B cell (primary cell): ENCODE measurements around the gene RCSD1. TPM values are rescaled to one million over a fixed set of nuclear protein-coding genes. Genes with fewer than 3 reads are reported as not detected.

Experiments used
- ATAC-seq: fragments of 200-7000 bp; cut with Tn5 transposase; one replicate; pipeline ENCODE4 v1.10.0; 2021; ENCODE audit warnings: low read depth, mild to moderate bottlenecking, moderate number of reproducible peaks, moderate library complexity
- CTCF ChIA-PET: fragments of 350-600 bp; sonication (Branson Sonifier 250); formaldehyde crosslinking; loops from one replicate; lab custom pipeline; 2021; ENCODE audit warnings: antibody characterized with exemption, inconsistent platforms; lab: Charles Lee
- POLR2A ChIA-PET: fragments of 350-600 bp; sonication (Branson Sonifier 250); formaldehyde crosslinking; loops from one replicate; lab custom pipeline; 2021; ENCODE audit warnings: antibody characterized with exemption; lab: Charles Lee
- DNase-seq: peaks from one replicate; pipeline ENCODE4 v3.0.0; 2013
- H2AFZ ChIP-seq: 2 replicates; pipeline ENCODE4 v1.6.1; 2012; ENCODE audit warnings: mild to moderate bottlenecking, low read depth, low read length; ENCODE audit not compliant: insufficient read depth, poor library complexity, severe bottlenecking
- H3K27ac ChIP-seq, 2 donors: 1 replicate in 1 of 2; 2 replicates in 1 of 2; pipeline ENCODE4 v1.5.1; 2012 to 2013; ENCODE audit warnings: low read length in 2 of 2, mild to moderate bottlenecking in 2 of 2, moderate library complexity in 1 of 2
- H3K27me3 ChIP-seq, 4 experiments: fragments of 200-600 bp in 1 of 4; sonication (generic) in 1 of 4; replicated peaks in 1 of 4; 1 replicate in 2 of 4; 2 replicates in 2 of 4; pipeline versions ENCODE4 v1.6.1 to v1.7.0; 2013 to 2016; ENCODE audit warnings: low read length in 3 of 4, mild to moderate bottlenecking in 2 of 4, mixed read lengths in 1 of 4, moderate library complexity in 1 of 4; ENCODE audit not compliant: insufficient read depth in 4 of 4, control insufficient read depth in 3 of 4; ENCODE audit errors: control extremely low read depth in 1 of 4
- H3K36me3 ChIP-seq, 2 experiments: replicated peaks in 1 of 2; 1 replicate in 1 of 2; 2 replicates in 1 of 2; pipeline versions ENCODE4 v1.6.1 to v1.7.1; 2013; ENCODE audit warnings: low read length in 1 of 2; ENCODE audit not compliant: insufficient read depth in 2 of 2, control insufficient read depth in 1 of 2; ENCODE audit errors: control extremely low read depth in 1 of 2, extremely low read depth in 1 of 2
- H3K4me1 ChIP-seq, 2 donors: fragments of 200-600 bp in 1 of 2; sonication (generic) in 1 of 2; 1 replicate in 1 of 2; 2 replicates in 1 of 2; pipeline versions ENCODE4 v1.5.1 to v1.6.1; 2013 to 2017; ENCODE audit warnings: low read length in 2 of 2; ENCODE audit not compliant: control insufficient read depth in 2 of 2, insufficient read depth in 2 of 2
- H3K4me2 ChIP-seq: replicated peaks from 2 replicates; pipeline ENCODE3; 2012; ENCODE audit warnings: mild to moderate bottlenecking, low read depth, low read length; ENCODE audit not compliant: poor library complexity, severe bottlenecking
- H3K4me3 ChIP-seq, 5 experiments: fragments of 200-600 bp in 1 of 5; sonication (generic) in 1 of 5; 1 replicate in 3 of 5; 2 replicates in 2 of 5; pipeline versions ENCODE4 v1.5.1 to v1.7.0; 2011 to 2016; ENCODE audit warnings: low read length in 4 of 5, mild to moderate bottlenecking in 4 of 5, low read depth in 2 of 5, control low read depth in 1 of 5, moderate library complexity in 1 of 5; ENCODE audit not compliant: insufficient read depth in 1 of 5; ENCODE audit errors: control extremely low read depth in 1 of 5, extremely low read depth in 1 of 5
- H3K79me2 ChIP-seq: fragments of 200-600 bp; sonication (generic); one replicate; pipeline ENCODE4 v1.6.0; 2016; ENCODE audit warnings: low read length; ENCODE audit not compliant: control insufficient read depth, insufficient read depth
- H3K9ac ChIP-seq: fragments of 200-600 bp; sonication (generic); 2 replicates; pipeline ENCODE4 v1.6.1; 2017; ENCODE audit warnings: mild to moderate bottlenecking, low read length, moderate library complexity
- H3K9me3 ChIP-seq, 3 donors: one replicate each; pipeline versions ENCODE4 v1.6.1 to v1.7.1; 2013; ENCODE audit warnings: low read length in 2 of 3; ENCODE audit not compliant: control insufficient read depth in 2 of 3, insufficient read depth in 1 of 3; ENCODE audit errors: control extremely low read depth in 1 of 3
- H4K20me1 ChIP-seq: 2 replicates; pipeline ENCODE4 v1.6.0; 2012; ENCODE audit warnings: mild to moderate bottlenecking, low read length; ENCODE audit not compliant: insufficient read depth, control insufficient read depth, poor library complexity, severe bottlenecking
- H3K27ac Mint-ChIP-seq: one replicate; pipeline ENCODE4 v1.8.0; 2021; ENCODE audit warnings: mixed read lengths
- H3K27me3 Mint-ChIP-seq: one replicate; pipeline ENCODE4 v1.8.0; 2021; ENCODE audit warnings: mixed read lengths
- H3K4me1 Mint-ChIP-seq: one replicate; pipeline ENCODE4 v1.8.0; 2021; ENCODE audit warnings: mixed read lengths
- H3K4me3 Mint-ChIP-seq: one replicate; pipeline ENCODE4 v1.8.0; 2021; ENCODE audit warnings: mixed read lengths
- H3K9me3 Mint-ChIP-seq: one replicate; pipeline ENCODE4 v1.8.0; 2022; ENCODE audit warnings: mixed read lengths; ENCODE audit not compliant: insufficient read depth
- EZH2 ChIP-seq: IDR thresholded peaks from 2 replicates; pipeline ENCODE4 v1.6.1; 2012; ENCODE audit warnings: borderline replicate concordance, low read depth, mild to moderate bottlenecking, moderate library complexity, low read length; ENCODE audit not compliant: insufficient read depth, poor library complexity, severe bottlenecking
- WGBS: methylation state at CpG from one replicate; pipeline ENCODE4 v1.1.5; 2013; ENCODE audit warnings: missing lambda C conversion rate; ENCODE audit not compliant: insufficient coverage; 5-methylcytosine and 5-hydroxymethylcytosine counted together
- intact Hi-C: fragments of 100-400 bp; cut with micrococcal nuclease; formaldehyde crosslinking; loops from one replicate; pipeline ENCODE4 v1.10.0; 2022
- polyA plus RNA-seq: library from polyadenylated mRNA; depleted of rRNA; stranded (reverse); fragments of >200 nt; gene quantifications from 2 replicates; pipeline ENCODE4 v1.2.3, GENCODE V29; 2012
- total RNA-seq, 2 donors: library from RNA; stranded (reverse); fragments of 120-200 nt in 1 of 2; gene quantifications; 1 replicate in 1 of 2; 2 replicates in 1 of 2; pipeline versions ENCODE4 v1.2.3 to v1.2.4, GENCODE V29; 2013 to 2022
- TF ChIP-seq, protein P1 (sequence below): fragments of 200-600 bp; IDR thresholded peaks from one replicate; pipeline ENCODE4 v1.8.0; 2022; ENCODE audit warnings: antibody characterized with exemption, mild to moderate bottlenecking

RCSD1 gene
- total and polyA plus RNA-seq, 2 donors (not counting 1 experiment from before 2014, with no cell fraction given): 129 to 525 TPM

DNA sequence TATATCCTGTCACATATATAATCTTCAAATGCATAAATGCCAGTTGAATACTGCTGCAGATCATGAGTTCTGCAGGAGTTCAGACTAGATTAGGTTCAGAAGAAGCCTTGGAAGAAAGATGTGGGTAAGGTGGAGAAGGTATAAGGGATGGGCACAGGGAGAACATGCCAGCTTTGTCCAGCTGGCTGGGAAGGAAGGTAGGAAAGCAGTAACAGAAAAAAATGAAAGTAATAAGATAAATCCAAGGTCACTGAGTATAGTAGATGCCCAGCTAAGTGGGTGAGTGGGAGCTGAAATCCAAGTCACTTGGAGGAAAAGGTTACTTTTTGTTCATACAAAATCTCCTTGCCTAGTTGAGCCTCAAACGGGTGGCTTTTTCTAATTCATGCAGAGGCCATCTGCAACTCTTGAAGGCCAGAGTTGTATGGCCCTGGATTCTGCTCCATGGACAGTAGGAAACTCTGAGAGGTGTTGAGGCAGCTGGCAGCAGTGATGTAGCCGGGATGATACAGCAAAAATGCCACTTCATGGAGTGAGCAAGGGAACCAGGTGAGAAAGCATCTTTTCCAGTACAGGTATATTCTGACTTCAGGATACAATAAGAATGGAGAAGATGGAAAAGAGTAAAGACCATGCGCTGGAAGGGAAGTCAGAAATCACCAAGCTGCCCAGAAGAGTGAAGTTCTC, 3.4 kb downstream of the RCSD1 start:
- ChIA-PET POLR2A (interaction anchor here (1.5 to 12.9 kb wide), 6 partner anchors 12 to 54 kb away, joined by 4 to 289 read pairs (median 16); no protein-coding TSS in a partner anchor), CTCF (interaction anchor here (1.2 to 14.2 kb wide), 5 partner anchors 16 to 54 kb away, joined by 3 to 378 read pairs (median 37); no protein-coding TSS in a partner anchor)
- Mint-ChIP-seq H3K27ac (peak overlapping the region; percentile 83), H3K27me3 (no peaks in the 10 kb centered on the region), H3K4me1 (peaks cover 82% of the 10 kb centered on the region), H3K4me3 (peak overlapping the region; percentile 98), H3K9me3 (no peaks in the 10 kb centered on the region)
- Histone ChIP-seq H3K9me3 (no peaks in the 10 kb centered on the region), H3K79me2 (peaks cover 99% of the 10 kb centered on the region), H3K9ac (peak overlapping the region; percentile 94), H3K36me3 (peaks cover 6 to 45% of the 10 kb centered on the region in 2 experiments), H3K27ac (peak overlapping the region; percentile 11 to 93), H3K27me3 (no peaks in the 10 kb centered on the region), H3K4me3 (peak overlapping the region; percentile 0 to 98 (median 61)), H3K4me1 (peaks cover 78 to 83% of the 10 kb centered on the region in 2 donors), H3K4me2 (peak overlapping the region; percentile 91), H2AFZ (no peak overlapping the region), H4K20me1 (peaks cover 69% of the 10 kb centered on the region)
- ATAC-seq (no peak), DNase-seq (no peak)
- WGBS: 90% methylated on average over 2 of the region's 3 CpGs
- TF ChIP-seq EZH2: no peak
- TF ChIP-seq, protein P1, sequence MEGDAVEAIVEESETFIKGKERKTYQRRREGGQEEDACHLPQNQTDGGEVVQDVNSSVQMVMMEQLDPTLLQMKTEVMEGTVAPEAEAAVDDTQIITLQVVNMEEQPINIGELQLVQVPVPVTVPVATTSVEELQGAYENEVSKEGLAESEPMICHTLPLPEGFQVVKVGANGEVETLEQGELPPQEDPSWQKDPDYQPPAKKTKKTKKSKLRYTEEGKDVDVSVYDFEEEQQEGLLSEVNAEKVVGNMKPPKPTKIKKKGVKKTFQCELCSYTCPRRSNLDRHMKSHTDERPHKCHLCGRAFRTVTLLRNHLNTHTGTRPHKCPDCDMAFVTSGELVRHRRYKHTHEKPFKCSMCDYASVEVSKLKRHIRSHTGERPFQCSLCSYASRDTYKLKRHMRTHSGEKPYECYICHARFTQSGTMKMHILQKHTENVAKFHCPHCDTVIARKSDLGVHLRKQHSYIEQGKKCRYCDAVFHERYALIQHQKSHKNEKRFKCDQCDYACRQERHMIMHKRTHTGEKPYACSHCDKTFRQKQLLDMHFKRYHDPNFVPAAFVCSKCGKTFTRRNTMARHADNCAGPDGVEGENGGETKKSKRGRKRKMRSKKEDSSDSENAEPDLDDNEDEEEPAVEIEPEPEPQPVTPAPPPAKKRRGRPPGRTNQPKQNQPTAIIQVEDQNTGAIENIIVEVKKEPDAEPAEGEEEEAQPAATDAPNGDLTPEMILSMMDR: no peak
- intact Hi-C loops: loop anchor here (2.0 kb wide), 2 partner anchors 17 to 35 kb away; no protein-coding TSS in a partner anchor

DNA sequence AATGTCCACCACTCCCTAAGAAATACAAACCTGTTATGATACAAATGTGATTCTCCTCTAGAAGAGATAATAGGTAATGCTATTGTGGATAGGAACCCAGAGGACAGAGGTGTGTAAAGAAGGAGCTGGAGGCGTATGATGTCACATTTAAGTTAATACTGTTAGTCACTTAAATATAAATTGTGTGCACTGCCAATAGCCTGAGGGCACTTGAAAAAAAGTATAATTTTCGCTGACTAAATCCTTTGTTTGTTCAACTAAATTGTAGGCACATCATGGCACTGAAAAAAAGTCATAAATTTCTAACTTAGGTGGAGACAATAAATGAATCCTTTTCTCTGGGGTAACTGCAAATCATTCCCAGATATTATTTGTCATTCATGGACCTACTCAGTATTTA, 4.4 kb downstream of the RCSD1 start:
- ATAC-seq (no peak), DNase-seq (no peak)
- peak overlapping the region in 1 of 2 donors; percentile 93 for H3K27ac ChIP-seq
- H3K79me2 ChIP-seq: peaks cover 100% of the 10 kb centered on the region
- peak overlapping the region; percentile 98 for H3K4me3 Mint-ChIP-seq
- H3K4me1 Mint-ChIP-seq: peaks cover 81% of the 10 kb centered on the region
- TF ChIP-seq, protein P1: no peak
- TF ChIP-seq EZH2: no peak
- POLR2A ChIA-PET: interaction anchor here (0.7 to 12.9 kb wide), 6 partner anchors 11 to 513 kb away, joined by 3 to 289 read pairs (median 12); no protein-coding TSS in a partner anchor
- H3K27me3 ChIP-seq: no peaks in the 10 kb centered on the region
- H3K36me3 ChIP-seq: peaks cover 6 to 53% of the 10 kb centered on the region in 2 experiments
- peaks cover 70 to 77% of the 10 kb centered on the region in 2 donors for H3K4me1 ChIP-seq
- intact Hi-C loops: no loop called here
- H4K20me1 ChIP-seq: peaks cover 80% of the 10 kb centered on the region
- H2AFZ ChIP-seq: no peak overlapping the region
- CTCF ChIA-PET: interaction anchor here (1.0 to 14.2 kb wide), 5 partner anchors 18 to 448 kb away, joined by 3 to 378 read pairs (median 28); no protein-coding TSS in a partner anchor
- peak overlapping the region; percentile 60 for H3K27ac Mint-ChIP-seq
- H3K9ac ChIP-seq: peak overlapping the region; percentile 94
- H3K27me3 Mint-ChIP-seq: no peaks in the 10 kb centered on the region
- no CpG with 5 or more reads among the region's 2 CpGs for WGBS
- no peaks in the 10 kb centered on the region for H3K9me3 ChIP-seq
- no peaks in the 10 kb centered on the region for H3K9me3 Mint-ChIP-seq
- peak overlapping the region; percentile 91 for H3K4me2 ChIP-seq
- peak overlapping the region in 2 of 5 experiments; percentile 3 to 52 for H3K4me3 ChIP-seq
